Stimulated activated CD8-positive, alpha-beta memory T cell treated with anti-CD3 and anti-CD28 coated beads, Interleukin-15, amount 100 ng/mL, for 4 hours (primary cell): ENCODE data around the gene PGPEP1.

ENCODE experiments used
- DNase-seq, 2 donors: peaks; one replicate each; pipeline ENCODE4 v3.0.0-alpha.2; 2020; ENCODE audit warnings: low read depth in 2 of 2

Gene PGPEP1, protein sequence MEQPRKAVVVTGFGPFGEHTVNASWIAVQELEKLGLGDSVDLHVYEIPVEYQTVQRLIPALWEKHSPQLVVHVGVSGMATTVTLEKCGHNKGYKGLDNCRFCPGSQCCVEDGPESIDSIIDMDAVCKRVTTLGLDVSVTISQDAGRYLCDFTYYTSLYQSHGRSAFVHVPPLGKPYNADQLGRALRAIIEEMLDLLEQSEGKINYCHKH

DNA sequence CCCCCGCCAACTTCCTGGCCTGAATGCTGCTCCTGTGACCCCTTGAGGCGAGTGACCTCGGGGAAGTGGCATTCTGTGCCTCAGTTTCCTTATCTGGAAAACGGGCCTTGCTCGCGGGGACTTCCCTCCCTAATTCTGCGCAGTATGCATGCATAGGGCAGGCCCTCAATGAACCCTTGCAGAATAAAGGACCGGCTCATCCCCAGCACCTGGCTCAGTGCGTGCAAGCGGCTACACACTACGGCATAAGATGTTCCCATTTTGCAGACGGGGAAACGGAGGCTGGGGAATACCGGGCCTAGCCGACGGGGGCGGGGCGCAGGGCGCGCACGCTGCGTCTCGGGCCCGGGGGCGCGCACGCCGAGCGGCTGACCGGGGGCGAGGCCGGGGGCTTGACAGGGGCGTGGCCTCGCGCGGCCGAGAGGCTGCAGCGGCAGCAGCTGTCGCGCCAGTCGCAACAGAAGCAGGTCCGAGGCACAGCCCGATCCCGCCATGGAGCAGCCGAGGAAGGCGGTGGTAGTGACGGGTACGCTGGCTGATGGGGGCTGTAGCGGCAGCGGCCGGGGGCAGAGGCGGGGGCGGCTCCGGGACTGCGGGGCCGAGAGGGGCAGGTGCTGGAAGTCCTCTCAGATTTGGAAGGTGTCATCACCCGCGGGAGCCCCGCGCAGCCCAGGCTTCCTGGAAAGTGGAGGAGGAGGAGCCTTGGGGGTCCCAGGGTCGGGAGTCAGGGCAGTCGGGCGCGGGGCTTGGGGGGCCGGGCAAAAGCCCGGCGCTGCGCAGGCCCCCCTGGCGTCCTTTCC is at the start of gene PGPEP1:
Gene PGPEP1 (plus strand): TSS at position 409 of the 800 bp plus-strand sequence. CDS start 84 bp downstream, at position 493.
- peak in 1 of 2 donors; percentile 46 for DNase-seq

DNA sequence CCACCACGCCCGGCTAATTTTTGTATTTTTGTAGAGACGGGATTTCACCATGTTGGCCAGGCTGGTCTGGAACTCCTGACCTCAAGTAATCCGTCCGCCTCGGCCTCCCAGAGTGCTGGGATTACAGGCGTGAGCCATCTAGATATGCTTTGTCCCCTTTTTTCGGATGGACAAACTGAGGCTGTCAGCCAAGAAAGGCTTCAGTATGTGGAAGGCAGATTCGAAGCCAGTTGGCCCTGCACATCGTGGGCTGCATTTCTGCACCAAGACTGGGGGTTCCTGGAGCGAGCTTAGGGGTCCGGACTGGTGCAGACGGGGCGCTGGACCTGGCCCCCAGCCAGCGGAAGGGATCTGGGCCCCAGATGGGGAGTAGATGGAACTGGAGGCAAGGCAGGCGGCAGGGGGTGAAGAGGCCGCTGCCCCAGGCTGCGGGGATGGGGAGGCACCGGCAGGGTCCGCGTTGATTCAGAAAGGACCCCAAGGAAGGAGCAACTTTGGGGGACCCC is 49.3 kb upstream of the PGPEP1 start:
- DNase-seq: no peak

DNA sequence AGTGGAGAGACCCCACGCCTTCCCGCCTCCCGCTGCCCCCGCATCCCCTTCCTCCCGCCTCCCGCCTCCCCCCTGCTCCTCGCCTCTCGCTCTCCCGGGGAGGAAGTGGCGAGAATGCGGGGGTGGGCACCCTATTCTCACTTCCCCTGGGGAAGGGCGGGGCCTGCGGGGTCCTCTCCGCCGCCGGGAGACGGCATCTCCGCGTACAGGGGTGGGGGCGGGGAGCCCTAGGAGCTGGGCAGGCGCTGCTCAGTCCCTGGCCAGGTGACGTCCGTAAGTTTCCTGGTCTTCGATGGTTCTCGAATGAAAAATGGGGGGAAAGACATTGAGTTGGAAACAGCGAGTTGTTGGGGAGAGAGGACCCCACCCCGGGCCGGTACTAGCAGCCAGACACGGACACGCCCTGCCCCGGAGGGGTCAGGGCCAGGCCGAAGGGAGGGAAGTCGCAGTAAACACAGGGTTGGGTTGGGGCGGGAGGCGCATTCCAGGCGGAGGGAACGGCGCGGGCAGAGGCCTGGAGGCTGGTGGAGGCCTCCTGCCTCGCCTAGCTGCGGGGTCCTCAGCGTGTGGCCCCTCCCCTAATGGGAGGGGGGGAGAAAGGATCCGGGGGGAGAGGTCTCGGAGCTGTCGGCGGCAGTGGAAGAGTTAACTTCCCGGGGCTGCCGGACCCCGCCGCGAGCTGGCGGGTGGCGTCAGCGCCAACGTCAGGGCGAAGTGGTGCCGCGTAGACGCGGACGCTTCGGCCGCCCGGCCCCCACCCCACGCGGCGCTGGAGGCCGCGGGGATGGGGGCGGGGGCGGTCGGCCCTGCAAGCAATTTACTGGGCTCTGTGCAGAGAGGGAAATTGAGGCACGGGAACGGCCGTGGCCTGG is 48.6 kb upstream of the PGPEP1 start:
- peak; percentile 77 to 80 for DNase-seq

DNA sequence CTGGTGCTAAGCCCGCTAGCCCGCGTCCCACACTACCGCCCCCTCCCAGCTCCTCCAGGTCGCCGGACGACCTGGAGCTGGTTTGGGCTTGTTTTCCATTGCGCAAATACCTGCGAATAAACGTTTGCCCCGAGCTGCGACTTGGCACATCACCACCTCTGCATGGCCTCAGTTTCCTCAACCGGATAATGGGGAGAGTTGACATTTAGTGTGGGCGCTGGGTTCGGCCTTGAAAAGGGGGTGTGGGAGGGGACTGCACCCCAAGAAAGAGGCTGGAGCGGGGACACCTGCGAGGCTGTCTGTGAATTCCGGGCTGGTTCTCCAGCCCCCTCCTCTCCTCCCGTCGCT is 48.0 kb upstream of the PGPEP1 start:
- no peak for DNase-seq

DNA sequence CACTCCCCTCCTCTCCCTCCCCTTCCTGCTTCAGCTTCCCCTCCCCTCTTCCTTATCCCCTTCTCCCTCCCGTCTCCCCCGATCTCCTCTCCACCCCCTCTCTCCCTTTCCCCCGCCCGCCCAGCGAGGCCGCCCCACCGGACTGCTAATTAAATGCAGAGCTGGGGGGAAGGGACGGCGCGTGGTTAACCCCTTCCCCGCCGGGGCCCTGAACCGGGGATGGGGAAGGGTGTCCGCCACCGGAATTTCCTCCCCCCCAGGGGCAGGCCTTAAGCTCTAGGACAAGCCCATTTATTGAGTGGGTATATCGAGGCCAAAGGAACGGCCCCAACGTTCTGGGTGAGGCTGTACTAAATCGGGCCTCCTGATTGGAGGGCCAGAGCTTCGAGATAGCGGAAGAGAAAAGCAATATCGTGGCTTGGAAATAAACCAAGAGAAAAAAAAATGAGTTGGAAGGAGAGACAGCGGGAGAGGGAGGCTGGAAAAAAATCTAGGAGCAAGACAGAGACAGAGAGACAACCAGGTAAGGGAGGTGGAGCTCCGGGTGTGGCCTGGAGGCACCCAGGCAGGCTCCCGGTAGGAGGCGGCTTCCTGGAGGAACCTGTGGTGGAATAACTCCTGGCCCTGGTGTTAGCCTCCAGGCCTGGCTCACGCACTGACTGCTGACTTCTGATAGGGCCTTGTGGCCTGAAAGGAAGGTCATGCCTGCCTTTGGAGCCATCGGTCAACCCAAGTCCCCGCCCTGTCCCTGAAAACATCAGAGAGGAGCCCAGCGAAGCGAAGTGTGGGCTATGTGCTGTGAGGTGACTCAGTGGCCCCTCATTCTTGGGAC is 47.4 kb upstream of the PGPEP1 start:
- DNase-seq: no peak

DNA sequence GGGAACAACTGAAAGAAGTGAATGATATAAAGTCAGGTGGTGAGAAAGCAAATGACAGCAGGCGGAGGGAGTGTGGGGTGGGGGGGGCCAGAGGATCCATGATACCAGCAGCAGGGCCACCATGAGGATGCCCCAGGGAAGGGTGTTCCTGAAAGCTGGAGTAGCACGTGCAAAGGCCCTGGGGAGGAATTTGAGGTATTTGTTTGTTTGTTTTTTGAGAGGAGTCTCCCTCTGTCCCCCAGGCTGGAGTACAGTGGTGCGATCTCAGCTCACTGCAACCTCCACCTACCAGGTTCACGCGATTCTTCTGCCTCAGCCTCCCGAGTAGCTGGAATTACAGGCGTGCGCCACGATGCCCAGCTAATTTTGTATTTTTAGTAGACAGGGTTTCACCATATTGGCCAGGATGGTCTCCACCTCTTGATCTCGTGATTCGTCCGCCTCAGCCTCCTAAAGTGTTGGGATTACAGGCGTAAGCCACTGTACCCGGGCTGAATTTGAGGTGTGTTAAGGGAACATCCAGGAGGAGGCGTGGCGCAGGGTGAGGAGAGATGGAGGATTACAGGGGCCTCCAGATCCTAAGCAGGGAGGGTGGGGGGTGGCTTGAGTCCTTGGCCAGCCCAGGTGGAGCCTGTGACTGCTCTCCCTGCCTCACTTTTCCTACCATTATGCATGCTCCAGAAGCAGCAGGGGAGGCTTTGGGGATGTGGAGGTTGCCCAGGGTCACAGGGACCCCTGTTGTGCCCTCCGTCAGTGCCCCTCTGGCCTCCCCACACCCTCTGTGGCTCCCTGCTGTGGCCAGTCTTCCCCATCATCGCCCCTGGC is 46.5 kb upstream of the PGPEP1 start:
- DNase-seq: no peak

DNA sequence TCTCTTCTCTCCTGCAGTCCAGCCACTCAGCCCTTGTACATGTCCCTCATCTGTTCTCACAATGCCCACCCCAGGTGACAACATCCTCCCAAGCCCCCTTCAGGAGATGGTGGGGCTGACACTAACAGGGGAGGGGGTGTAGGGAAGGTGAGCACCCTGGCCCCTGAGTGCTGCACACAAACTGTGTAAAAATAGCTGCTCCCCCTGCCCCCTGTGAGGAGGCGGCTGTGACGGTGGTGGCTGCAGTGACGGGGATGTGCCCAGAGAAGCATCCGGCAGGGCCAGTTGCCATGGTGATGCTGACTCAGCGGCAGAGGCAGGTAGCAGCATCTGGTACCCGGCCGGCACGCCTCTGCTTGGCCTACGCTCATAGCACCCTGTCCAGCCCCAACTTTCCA is 45.9 kb upstream of the PGPEP1 start:
- peak; percentile 82 to 93 for DNase-seq

DNA sequence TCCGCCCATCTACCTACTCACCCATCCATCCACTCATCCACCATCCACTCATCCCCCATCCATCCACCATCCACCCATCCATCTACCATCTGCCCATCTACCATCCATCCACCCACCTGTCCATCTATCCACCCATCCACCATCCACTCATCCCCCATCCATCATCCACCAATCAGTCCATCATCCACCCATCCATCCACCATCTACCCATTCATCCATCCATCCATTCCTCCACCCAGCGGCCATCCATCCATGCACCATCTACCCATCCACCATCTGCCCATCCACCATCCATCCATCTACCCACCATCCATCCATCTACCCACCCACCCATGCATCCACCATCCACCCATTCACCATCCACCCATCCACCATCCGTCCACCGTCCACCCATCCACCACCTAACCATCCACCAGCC is 45.4 kb upstream of the PGPEP1 start:
- DNase-seq: no peak

DNA sequence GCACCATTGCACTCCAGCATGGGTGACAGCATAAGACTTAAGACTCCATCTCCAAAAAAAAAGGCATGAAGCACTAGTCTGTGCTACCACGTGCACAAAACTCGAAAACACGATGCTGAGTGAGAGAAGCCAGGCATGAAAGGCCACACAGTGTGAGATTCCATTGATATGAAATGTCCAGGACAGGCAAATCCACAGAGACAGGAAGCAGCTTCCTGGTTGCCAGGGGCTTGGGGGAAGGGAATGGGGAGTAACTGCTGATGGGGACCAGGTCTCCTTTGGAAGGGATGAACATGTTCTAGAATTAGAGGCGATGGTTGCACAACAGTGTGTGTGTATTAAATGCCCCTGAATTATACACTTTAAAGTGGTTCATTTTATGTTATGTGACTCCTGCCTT is 43.1 kb upstream of the PGPEP1 start:
- DNase-seq: no peak

DNA sequence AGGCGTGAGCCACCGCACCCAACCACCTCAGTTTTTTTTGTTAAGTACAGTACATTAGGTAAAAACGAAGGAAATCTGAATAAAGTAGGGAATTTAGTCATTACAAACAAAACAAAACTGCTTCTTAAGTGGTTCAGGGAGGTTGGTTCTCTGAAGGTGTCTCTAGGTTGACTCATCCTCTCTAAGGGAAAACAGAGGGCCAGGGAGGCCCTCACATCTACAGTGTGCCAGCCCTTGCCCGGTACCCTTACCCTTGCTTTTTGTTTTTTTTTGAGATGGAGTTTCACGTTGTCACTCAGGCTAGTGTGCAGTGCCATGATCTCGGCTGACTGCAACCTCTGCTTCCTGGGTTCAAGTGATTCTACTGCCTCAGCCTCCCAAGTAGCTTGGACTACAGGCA is 41.8 kb upstream of the PGPEP1 start:
- no peak for DNase-seq

DNA sequence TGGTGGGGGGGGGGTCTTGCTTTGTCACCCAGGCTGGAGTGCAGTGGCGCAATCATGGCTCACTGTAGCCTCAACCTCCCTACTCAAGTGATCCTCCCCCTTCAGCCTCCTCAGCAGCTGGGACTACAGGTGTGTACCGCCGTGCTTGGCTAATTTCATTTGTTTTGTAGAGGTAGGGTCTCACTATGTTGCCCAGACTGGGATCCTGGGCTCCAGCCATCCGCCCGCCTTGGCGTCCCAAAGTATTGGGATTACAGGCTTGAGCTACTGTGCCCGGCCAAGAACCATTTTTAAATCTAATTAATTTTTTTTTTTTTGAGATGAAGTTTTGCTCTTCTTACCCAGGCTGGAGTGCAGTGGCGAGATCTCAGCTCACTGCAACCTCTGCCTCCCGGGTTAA is 40.7 kb upstream of the PGPEP1 start:
- no peak for DNase-seq

DNA sequence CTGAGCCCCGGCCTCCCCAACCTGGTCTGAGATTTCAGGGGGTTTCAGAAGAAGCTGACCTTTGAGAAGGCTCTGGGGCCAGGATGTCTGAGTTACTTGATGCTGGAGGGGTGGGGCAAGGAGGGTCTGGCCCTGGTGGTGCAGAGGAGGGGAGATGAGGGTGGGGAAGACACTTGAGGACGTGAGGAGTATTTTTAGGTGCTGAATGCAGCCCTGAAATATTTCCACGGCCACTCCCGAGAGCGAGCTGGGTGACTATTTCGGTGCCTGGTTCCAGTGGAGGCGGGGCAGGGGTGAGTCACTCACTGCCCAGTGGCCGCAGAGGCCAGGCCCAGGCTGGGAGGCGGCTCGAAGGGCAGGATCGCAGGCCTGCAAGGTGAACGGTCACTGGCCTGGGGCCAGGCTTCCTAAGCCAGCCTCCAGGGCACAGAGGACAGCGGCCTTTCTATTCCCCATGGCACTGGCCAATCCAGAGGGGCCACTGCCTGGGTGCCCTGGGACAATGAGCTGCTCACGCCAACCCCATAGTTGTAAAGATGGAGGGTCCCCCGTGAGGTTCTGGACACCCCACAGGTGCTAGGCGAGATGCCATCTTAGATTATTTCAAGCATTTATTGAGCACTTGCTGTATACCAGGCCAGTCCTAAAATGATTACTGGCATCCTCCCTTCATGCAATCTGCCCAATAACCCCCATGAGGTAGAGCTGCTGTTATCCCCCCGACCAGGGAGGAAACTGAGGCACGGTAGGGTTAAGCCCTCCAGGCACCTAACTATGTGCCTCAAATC is 39.3 kb upstream of the PGPEP1 start:
- DNase-seq: no peak

DNA sequence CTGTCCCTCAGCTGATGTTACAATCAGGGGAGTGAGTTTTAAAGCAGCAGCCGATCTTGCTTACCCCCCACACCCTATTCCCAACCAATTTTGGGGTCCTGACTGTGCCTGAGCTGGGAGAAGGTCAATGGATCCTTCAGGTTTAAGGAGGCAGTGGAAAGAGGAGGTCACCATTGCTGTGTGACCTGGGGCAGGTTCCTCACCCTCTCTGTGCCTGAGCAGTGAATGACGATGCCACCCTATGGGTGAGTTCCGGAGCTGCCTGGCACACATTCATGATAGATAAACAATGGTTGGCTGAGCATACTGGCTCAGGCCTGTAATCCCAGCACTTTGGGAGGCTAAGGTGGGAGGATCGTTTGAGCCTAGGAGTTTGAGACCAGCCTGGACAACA is 38.7 kb upstream of the PGPEP1 start:
- DNase-seq: no peak

DNA sequence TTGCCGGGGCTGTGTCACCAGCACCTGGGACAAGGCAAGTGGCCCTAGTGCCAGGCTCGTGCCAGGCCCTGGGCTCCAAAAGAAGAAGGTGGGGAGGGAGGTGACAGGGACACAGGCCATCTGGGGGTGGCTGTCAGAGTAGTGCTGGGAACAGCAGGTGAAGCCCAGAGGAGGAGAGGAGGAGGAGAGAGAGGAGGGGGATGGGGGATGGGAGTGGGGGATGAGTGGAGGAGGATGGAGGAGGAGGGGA is 36.3 kb upstream of the PGPEP1 start:
- DNase-seq: no peak

DNA sequence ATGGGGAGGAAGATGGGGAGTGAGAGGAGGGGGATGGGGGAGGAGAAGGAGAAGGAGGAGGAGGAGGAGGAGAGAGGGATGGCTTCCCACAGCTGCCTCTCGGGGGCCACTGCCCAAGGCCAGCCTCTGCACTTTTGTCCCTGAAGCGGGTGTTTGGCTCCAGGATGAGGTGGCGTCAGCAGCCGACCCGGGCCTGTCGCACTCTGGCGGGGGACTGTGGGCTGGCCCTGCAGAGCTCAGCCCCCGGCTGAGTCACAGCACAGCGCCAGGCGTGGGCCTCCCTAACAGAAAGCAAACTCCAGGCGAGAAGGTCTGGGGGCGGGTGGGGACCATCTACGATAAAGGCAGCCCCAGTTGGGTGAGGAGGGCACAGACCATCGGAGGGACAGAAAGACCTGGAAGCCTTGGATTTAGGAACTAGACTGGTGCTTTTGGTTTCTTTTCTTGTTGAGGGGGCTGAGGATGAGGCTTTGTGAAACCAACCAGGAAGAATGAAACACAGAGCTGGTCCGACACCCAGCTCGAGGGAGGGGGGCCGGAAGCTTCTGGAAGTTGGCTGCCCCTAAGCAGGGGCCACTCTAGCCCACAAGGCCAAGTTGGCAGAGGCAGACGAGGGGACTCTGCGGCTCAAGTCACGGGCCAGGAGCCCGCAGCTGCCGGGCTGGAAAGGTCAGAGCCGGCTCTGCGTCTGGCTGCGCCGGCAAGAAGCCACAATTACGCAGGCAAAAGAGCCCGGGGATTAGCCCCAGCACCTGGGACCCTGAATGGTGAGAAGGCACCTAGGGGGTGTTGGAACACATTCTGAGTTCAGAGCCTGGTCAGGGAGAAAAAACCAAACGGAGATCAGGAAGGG is 35.7 kb upstream of the PGPEP1 start:
- DNase-seq: peak; percentile 83 to 84

DNA sequence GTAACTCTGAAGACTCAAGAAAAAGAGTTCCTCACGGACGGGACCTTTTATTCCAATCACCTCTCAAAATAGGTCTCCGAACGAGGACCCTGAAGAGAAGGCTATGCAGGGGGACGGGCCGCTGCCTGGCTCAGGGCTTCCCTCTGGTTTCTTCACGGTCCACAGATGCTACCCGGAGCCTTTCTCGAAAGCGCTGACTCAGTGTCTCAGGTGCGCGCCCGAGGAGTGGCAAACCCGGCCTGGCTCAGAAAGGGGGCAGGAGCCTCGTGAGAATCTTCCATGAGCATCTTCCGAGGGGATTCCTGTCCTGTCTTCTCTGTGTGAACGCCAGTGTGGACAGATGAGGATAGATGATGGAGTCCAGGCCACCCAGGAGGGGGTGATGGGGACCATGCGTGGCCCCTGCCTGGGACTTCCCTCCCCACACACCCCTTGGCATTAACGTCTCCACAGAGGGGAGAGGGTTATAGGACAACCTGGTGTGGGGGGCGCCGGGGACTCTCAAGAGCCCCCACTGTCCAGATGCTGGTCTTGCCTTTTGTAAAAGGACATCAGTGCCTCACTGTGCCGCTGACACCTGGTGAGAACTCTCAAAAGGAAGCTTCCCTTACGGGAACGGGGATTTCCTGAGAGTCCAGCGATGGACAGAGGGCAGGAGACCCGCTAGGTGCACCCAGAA is 34.0 kb upstream of the PGPEP1 start:
- no peak for DNase-seq

DNA sequence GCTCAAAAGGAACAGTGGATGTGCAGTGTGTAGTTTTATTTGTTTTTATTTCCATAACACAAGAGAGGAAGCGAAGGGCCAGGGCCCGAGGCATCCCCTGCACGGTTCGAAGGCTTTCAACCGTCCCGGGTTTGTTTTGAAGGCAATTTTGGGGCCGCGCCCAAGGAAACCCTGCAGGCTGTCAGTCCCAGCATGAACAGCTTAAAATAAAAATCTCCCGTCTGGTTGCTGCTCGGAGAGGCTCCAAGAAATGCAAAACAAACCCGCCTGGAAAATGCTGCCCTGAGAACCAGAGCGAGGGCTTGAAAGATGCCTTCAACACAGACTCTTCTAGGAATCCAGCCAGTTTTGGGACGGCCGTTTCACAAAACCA is 33.5 kb upstream of the PGPEP1 start:
- no peak for DNase-seq

DNA sequence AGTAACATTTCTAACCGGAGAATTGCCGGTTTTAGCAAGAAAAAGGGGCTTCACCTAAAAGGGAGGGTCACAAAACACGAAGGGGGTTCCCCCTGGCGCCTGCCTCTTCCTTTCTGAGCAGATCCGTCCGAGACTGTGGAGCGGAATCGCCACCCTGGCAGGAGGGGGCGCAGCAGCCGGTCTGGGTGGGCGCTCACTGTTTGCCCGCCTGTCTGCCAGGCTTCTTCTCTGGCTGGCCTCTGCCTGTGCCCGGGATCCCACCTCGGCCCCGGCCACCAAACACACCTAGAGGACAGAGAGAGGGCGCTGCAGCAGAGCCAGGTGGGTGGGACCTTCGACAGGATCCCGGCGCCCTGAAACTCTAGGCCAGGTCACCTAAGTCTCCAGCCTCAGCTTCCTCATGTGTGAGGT is 33.1 kb upstream of the PGPEP1 start:
- DNase-seq: no peak
